ENCODE results near the gene DUSP16.

Gene DUSP16

DNA sequence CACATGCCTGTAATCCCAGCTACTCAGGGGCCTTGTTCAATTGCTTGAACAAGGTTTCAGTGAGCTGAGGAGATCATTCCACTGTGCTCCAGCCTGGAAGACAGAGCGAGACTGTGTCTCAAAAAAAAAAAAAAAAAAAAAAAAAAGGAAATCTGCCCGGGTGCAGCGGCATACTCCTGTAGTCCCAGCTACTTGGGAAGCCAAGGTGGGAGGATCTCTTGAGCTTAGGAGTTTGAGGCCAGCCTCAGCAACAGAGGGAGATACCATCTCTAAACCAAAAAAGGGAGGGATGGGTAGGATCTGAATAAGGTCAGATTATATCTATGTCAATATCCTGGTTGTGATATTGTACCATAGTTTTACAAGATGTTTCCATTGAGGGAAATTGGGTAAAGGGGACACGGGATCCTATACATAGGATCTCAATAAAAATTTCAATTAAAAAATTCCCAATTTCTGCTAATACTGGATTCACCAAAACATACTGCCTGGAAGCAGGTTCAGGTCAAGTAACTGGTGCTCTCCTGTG lies 129.4 kb downstream of the DUSP16 start:
- DNase-seq, result no peak

DNA sequence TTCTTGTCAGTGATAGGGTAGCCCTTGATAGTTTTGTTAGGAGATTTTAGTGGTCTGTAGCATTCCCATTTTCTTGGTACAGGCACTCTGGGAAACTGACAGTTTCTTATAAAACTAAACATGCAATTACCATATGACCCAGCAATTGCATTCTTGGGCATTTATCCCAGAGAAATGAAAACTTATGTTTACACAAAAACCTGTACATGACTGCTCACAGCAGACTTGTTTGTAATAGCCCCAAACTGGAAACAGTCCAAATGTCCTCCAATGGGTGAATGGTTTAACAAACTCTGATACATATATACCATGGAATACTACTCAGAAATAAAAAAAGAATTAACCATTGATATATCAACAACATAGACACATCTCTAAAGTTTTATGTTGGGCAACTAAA lies 130.3 kb downstream of the DUSP16 start:
- DNase-seq, result no peak

DNA sequence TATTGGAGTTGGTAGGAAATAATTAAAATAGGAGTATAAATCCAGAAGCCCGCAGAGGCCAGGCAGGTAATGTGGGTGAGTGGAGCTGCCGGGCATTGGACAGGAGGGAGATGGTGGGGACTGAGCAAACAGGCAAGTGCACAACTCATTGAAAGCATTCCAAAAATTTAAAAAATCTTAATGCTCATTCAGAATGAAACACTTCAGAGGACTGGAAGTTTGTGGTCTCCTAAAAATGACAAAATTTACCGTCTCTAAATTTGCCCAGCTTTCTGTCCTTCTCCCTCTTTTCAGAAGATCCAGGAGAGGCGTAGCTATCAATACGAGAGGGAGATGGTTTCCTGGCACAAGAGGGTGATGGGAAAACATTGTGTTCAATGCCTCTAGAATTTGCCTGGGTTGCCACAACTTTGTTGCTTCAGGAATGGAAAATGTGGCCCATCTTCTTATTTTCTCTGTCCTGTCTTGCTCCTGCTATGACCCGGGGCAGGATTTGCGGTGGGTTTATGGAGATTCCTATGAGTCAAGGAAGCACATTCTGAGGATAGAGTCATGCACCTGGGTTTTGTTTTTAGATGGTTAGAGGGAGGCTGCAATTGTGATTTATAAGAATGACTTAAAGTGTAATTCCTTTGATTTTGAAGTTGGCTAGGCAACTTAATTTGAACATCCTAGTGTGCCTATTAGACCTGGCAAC lies 133.6 kb downstream of the DUSP16 start:
- no peak for DNase-seq

DNA sequence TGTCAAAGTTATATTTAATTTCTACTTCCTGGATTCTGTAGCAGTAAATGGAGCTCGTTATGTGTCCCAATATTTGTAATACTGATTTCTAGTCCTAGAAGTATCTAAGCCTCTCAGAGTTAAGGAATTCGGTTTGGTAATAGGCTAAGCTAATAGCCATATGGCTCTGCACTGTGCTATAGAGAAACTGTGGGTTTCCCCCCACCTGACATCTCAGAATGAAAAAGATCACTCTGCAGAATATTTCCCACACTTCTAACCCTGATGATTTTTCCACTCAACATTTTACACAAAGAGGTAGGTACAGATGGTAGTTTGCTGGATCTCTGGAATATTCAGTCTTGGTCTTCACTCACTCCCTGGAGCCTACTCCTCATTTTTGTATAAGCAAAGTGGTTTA lies 134.6 kb downstream of the DUSP16 start:
- no peak for DNase-seq

DNA sequence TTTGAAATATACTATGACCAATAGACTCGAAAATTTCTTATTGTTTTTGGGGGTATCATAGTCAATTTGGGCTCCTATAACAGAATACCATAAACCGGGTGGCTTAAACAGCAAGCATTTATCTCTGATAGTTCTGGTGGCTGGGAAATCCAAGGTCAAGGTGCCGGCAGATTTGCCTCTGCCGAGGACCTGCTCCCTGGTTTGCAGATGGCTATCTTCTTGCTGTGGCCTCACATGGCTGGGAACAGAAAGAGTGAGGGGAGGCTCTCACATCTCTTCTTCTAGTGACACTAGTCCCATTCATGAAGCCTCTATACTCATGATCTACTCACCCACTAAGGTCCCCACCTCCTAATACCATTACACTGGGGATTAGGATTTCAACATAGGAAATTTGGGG lies 135.1 kb downstream of the DUSP16 start:
- DNase-seq, result no peak

DNA sequence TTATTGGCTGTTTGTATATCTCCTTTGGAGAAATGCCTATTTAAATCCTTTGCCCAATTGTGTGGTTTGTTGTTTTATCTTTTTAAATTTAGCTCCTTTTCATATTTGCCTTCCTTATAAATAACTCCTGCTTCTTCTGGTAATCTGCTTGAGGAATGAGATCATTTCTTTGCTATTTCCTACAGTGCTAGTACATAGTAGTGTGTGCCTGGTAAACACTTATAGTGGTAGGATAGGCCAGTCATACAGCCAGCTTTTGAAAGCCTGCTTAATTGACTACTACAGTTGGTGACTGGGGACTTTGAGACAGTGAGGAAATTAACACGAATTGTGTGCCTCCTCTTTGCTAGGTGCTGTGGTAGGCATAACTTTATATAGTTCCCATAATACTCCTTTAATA lies 137.0 kb downstream of the DUSP16 start:
- no peak for DNase-seq

DNA sequence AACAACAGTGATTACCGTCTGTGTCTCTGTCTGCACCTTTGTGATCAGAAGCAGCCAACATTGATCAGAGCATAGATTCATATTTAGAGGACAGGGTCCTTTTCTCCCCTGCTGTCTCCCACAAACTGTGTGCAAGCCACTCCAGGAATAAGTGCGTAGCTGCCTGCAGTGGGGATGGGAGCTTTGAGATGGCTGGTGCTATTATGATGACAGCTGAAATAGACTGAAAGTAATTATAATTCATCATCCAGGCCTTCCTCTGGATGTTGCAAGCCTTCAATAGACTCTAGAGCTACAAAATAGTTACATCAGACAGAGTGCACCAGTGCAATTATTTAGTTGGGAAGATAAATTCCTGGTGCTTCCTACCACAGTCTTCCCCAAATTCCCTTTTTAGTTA lies 137.7 kb downstream of the DUSP16 start:
- no peak for DNase-seq

Measured in GDM1 (cell line).